HepG2 (cell line): ENCODE measurements around the gene SMAD7. TPM values are rescaled to one million over a fixed set of nuclear protein-coding genes. Genes with fewer than 3 reads are reported as not detected.

ENCODE experiments used
- ATAC-seq: fragments of 200-7000 bp; cut with Tn5 transposase; 3 replicates; pipeline ENCODE4 v1.9.1; 2020; ENCODE audit warnings: mild to moderate bottlenecking, moderate library complexity
- BruUV-seq: library from RNA; stranded (reverse); fragments of 400-500 nt; replicated peaks from 2 replicates; lab custom pipeline; 2021; lab: Mats Ljungman, UMichigan
- CTCF ChIA-PET: fragments of 300-600 bp; formaldehyde crosslinking; extraction: SDS; loops from one replicate; lab custom pipeline; 2021; ENCODE audit warnings: low total read pairs, inconsistent platforms, low intra/inter-chr PET ratio; lab: Yijun Ruan, JAX
- POLR2A ChIA-PET: fragments of 350-600 bp; sonication (Branson Sonifier 250); formaldehyde crosslinking; loops from one replicate; lab custom pipeline; 2020; ENCODE audit warnings: antibody characterized with exemption, inconsistent platforms; lab: Yijun Ruan, JAX
- DNase-seq: peaks from one replicate; pipeline ENCODE4 v3.0.0-alpha.2; 2015; ENCODE audit warnings: low spot score
- FAIRE-seq: peaks from 3 replicates; lab custom pipeline; 2011; peaks lifted over from hg19 to GRCh38; lab: Jason Lieb, UNC
- H2AFZ ChIP-seq: one replicate; pipeline ENCODE4 v1.6.1; 2011; ENCODE audit warnings: low read length, inconsistent platforms
- H3K27ac ChIP-seq: fragments of 300-600 bp; 3 replicates; pipeline ENCODE4 v1.8.0; 2011; ENCODE audit warnings: mixed run types, mild to moderate bottlenecking, mixed read lengths, low read length, inconsistent platforms; ENCODE audit not compliant: insufficient read depth; ENCODE audit errors: extremely low read length
- H3K27me3 ChIP-seq, 2 experiments: fragments of 200-600 bp in 1 of 2; 2 replicates in 1 of 2; 3 replicates in 1 of 2; pipeline versions ENCODE4 v1.6.0 to v1.8.0; 2011; ENCODE audit warnings: low read length in 2 of 2, mild to moderate bottlenecking in 2 of 2, moderate library complexity in 2 of 2, inconsistent platforms in 1 of 2; ENCODE audit not compliant: insufficient read depth in 2 of 2, control insufficient read depth in 1 of 2
- H3K36me3 ChIP-seq, 2 experiments: fragments of 200-600 bp in 1 of 2; replicated peaks in 1 of 2; 2 replicates in 1 of 2; 3 replicates in 1 of 2; pipeline versions ENCODE4 v1.5.1 to v1.8.0; 2011; ENCODE audit warnings: low read length in 2 of 2, inconsistent platforms in 1 of 2; ENCODE audit not compliant: insufficient read depth in 2 of 2, control insufficient read depth in 1 of 2
- H3K4me1 ChIP-seq: 2 replicates; pipeline ENCODE4 v1.5.1; 2012; ENCODE audit warnings: low read length, inconsistent platforms; ENCODE audit not compliant: insufficient read depth
- H3K4me2 ChIP-seq: 2 replicates; pipeline ENCODE4 v1.6.0; 2011; ENCODE audit warnings: low read depth, low read length, inconsistent platforms
- H3K4me3 ChIP-seq, 3 experiments: fragments of 200-600 bp in 1 of 3; sonication (generic), shearing (Covaris generic) in 1 of 3; replicated peaks in 1 of 3; 2 replicates each; pipeline ENCODE4 v1.5.1; 2011 to 2016; ENCODE audit warnings: low read length in 3 of 3, inconsistent platforms in 2 of 3, low read depth in 2 of 3, mild to moderate bottlenecking in 2 of 3, control low read depth in 1 of 3, mixed read lengths in 1 of 3; ENCODE audit not compliant: insufficient read depth in 1 of 3
- H3K79me2 ChIP-seq: one replicate; pipeline ENCODE4 v1.6.1; 2011; ENCODE audit warnings: low read length, inconsistent platforms; ENCODE audit not compliant: insufficient read depth
- H3K9ac ChIP-seq: 2 replicates; pipeline ENCODE4 v1.6.0; 2011; ENCODE audit warnings: mild to moderate bottlenecking, low read depth, low read length, inconsistent platforms; ENCODE audit not compliant: insufficient read depth
- H3K9me3 ChIP-seq: 2 replicates; pipeline ENCODE4 v1.5.1; 2012; ENCODE audit warnings: mild to moderate bottlenecking, low read length
- H4K20me1 ChIP-seq: 2 replicates; pipeline ENCODE4 v1.6.0; 2011; ENCODE audit warnings: inconsistent platforms, mild to moderate bottlenecking, low read length, moderate library complexity; ENCODE audit not compliant: insufficient read depth
- IRX3 ChIP-seq: sonication (generic); formaldehyde crosslinking; IDR thresholded peaks from 2 replicates; pipeline ENCODE4 v1.8.1; 2023; ENCODE audit warnings: mild to moderate bottlenecking, low read depth, missing genetic modification reagents, borderline replicate concordance
- STAG1 ChIP-seq: sonication (generic); formaldehyde crosslinking; IDR thresholded peaks from 2 replicates; pipeline ENCODE4 v1.4.0; 2020; ENCODE audit warnings: missing genetic modification reagents
- XBP1 ChIP-seq: sonication (generic); formaldehyde crosslinking; IDR thresholded peaks from 2 replicates; pipeline ENCODE4 v1.5.0; 2020; ENCODE audit warnings: missing genetic modification reagents
- ZFP36L1 ChIP-seq: sonication (generic); formaldehyde crosslinking; IDR thresholded peaks from 2 replicates; pipeline ENCODE4 v1.8.0; 2022; ENCODE audit warnings: mild to moderate bottlenecking, missing genetic modification reagents, moderate library complexity
- WGBS: methylation state at CpG from one replicate; pipeline ENCODE4 v1.1.6; 2017; ENCODE audit warnings: low lambda C conversion rate; 5-methylcytosine and 5-hydroxymethylcytosine counted together
- in situ Hi-C: cut with HindIII; loops from 2 replicates; pipeline ENCODE4 v1.10.0; 2017; ENCODE audit warnings: low pct_unique_long_range_greater_than_20kb; ENCODE audit not compliant: extremely low pct_ligation_motif_present
- intact Hi-C: fragments of 100-400 bp; cut with micrococcal nuclease; formaldehyde crosslinking; loops from one replicate; pipeline ENCODE4 v1.10.0; 2022; ENCODE audit not compliant: unreplicated experiment
- polyA plus RNA-seq, 8 experiments: library from polyadenylated mRNA; depleted of rRNA in 3 of 8; stranded (reverse) in 7 of 8; unstranded in 1 of 8; fragments of >200 nt; fragmentation: Illumina TruSeq in 4 of 8; extraction: Trizol in 4 of 8; gene quantifications; 2 replicates each; pipeline versions ENCODE4 v1.2.1 to v1.2.3, GENCODE V29; 2011 to 2016; ENCODE audit warnings: low read depth in 4 of 8, missing spikeins in 1 of 8, mixed read lengths in 1 of 8; ENCODE audit not compliant: insufficient read depth in 1 of 8
- total RNA-seq, 5 experiments: library from RNA; depleted of rRNA; stranded (reverse); fragments of >200 nt; fragmentation: Illumina TruSeq; extraction: Trizol; gene quantifications; 2 replicates each; pipeline ENCODE4 v1.2.3, GENCODE V29; 2016; ENCODE audit warnings: low read depth in 1 of 5
- TF ChIP-seq, protein P1 (sequence below): sonication (generic); formaldehyde crosslinking; IDR thresholded peaks from 2 replicates; pipeline ENCODE4 v1.5.0; 2020; ENCODE audit warnings: mild to moderate bottlenecking, missing genetic modification reagents, borderline replicate concordance
- TF ChIP-seq, protein P2 (sequence below): IDR thresholded peaks from 2 replicates; pipeline ENCODE4 v1.6.1; 2016; ENCODE audit warnings: missing compliant biosample characterization, missing genetic modification reagents, borderline replicate concordance

SMAD7 gene
- total and polyA plus RNA-seq, 2 of the 13 experiments (the other 11 are each of a cell fraction or from before 2014, with no cell fraction given), result 17.4 to 24.7 TPM

DNA sequence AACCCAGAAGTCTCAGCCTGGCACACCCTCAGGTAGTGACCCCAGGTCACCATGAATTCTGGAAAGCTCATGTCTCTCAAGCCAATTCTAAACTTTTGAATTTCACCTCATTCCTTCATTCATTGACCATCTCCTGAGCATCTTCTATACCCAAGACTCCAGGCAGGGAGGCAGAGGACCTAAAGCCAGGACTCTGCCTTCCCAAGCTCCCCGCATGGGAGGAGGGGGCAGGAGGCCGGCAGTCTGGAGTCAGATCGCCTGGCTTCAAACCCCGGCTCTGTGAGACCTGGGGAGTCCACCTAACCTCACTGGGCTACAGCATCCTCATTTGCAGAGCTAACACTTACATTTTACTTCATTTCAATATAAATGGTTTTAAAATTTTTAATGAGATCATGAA is 59.0 kb downstream of the SMAD7 start:
- 81% methylated on average over 4 of the region's 4 CpGs for WGBS
- Histone ChIP-seq H3K9me3 (no peaks in the 10 kb centered on the region), H2AFZ (no peak overlapping the region), H3K4me1 (peaks cover 94% of the 10 kb centered on the region), H3K27me3 (no peaks in the 10 kb centered on the region; a peak in 3 of 5 replicates), H3K36me3 (no peaks in the 10 kb centered on the region), H3K4me3 (no peak overlapping the region)
- no peak for ATAC-seq
- in situ Hi-C loops (loop anchor here (10.0 kb wide), 1 partner anchor 347 kb away; no protein-coding TSS in a partner anchor), intact Hi-C loops (loop anchor here (2.0 to 10.0 kb wide), 2 partner anchors 13 to 283 kb away; no protein-coding TSS in a partner anchor)
- ChIA-PET CTCF (no interaction called here), POLR2A (interaction anchor here (0.9 to 4.2 kb wide), 2 partner anchors 11 to 111 kb away, joined by 3 to 36 read pairs; no protein-coding TSS in a partner anchor)
- FAIRE-seq, result no peak
- TF ChIP-seq XBP1 (CRISPR knock-in tag) (no peak), ZFP36L1 (CRISPR knock-in tag) (no peak), STAG1 (CRISPR knock-in tag) (no peak), IRX3 (CRISPR knock-in tag) (no peak)
- TF ChIP-seq, all 625 proteins: peak for 0
- H3K27ac ChIP-seq, result no peak overlapping the region
- no peaks in the 10 kb centered on the region for H4K20me1 ChIP-seq
- no peaks in the 10 kb centered on the region for H3K79me2 ChIP-seq
- no TSS peak for BruUV-seq
- H3K4me2 ChIP-seq, result no peak overlapping the region; the same call in 1 of the 2 replicates
- H3K9ac ChIP-seq, result 0 out of 2 replicates have a peak overlapping the region, but pooled peaks have one; percentile 19
- DNase-seq, result no peak

GRCh38 chr18:48889981-48890762 is 60.6 kb downstream of the SMAD7 start:
- POLR2A ChIA-PET, result interaction anchor here (4.2 kb wide), 1 partner anchor 12 kb away, joined by 36 read pairs; no protein-coding TSS in a partner anchor
- DNase-seq, result no peak

More at GRCh38 chr18:48889981-48890762, 60.6 kb downstream of the SMAD7 start:
- H3K36me3 ChIP-seq, result no peaks in the 10 kb centered on the region
- H3K27me3 ChIP-seq, result no peaks in the 10 kb centered on the region; a peak in 2 of 5 replicates
- no peaks in the 10 kb centered on the region for H3K79me2 ChIP-seq
- no peaks in the 10 kb centered on the region for H4K20me1 ChIP-seq
- H2AFZ ChIP-seq, result no peak overlapping the region
- H3K9me3 ChIP-seq, result no peaks in the 10 kb centered on the region
- no TSS peak for BruUV-seq
- peaks cover 79% of the 10 kb centered on the region for H3K4me1 ChIP-seq
- H3K4me3 ChIP-seq, result peak overlapping the region in 1 of 3 experiments; percentile 44; a peak in 1 of 6 replicates
- in situ Hi-C loops, result loop anchor here (10.0 kb wide), 1 partner anchor 345 kb away; no protein-coding TSS in a partner anchor
- ATAC-seq, result no peak
- intact Hi-C loops, result loop anchor here (10.0 kb wide), 1 partner anchor 285 kb away; no protein-coding TSS in a partner anchor
- H3K9ac ChIP-seq, result no peak overlapping the region
- peak overlapping the region; percentile 68 for H3K4me2 ChIP-seq
- TF ChIP-seq, protein P1, sequence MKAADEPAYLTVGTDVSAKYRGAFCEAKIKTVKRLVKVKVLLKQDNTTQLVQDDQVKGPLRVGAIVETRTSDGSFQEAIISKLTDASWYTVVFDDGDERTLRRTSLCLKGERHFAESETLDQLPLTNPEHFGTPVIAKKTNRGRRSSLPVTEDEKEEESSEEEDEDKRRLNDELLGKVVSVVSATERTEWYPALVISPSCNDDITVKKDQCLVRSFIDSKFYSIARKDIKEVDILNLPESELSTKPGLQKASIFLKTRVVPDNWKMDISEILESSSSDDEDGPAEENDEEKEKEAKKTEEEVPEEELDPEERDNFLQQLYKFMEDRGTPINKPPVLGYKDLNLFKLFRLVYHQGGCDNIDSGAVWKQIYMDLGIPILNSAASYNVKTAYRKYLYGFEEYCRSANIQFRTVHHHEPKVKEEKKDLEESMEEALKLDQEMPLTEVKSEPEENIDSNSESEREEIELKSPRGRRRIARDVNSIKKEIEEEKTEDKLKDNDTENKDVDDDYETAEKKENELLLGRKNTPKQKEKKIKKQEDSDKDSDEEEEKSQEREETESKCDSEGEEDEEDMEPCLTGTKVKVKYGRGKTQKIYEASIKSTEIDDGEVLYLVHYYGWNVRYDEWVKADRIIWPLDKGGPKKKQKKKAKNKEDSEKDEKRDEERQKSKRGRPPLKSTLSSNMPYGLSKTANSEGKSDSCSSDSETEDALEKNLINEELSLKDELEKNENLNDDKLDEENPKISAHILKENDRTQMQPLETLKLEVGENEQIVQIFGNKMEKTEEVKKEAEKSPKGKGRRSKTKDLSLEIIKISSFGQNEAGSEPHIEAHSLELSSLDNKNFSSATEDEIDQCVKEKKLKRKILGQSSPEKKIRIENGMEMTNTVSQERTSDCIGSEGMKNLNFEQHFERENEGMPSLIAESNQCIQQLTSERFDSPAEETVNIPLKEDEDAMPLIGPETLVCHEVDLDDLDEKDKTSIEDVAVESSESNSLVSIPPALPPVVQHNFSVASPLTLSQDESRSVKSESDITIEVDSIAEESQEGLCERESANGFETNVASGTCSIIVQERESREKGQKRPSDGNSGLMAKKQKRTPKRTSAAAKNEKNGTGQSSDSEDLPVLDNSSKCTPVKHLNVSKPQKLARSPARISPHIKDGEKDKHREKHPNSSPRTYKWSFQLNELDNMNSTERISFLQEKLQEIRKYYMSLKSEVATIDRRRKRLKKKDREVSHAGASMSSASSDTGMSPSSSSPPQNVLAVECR (CRISPR knock-in tag), result 0 out of 2 replicates have a peak, but pooled peaks have one; percentile 4
- TF ChIP-seq, protein P2, sequence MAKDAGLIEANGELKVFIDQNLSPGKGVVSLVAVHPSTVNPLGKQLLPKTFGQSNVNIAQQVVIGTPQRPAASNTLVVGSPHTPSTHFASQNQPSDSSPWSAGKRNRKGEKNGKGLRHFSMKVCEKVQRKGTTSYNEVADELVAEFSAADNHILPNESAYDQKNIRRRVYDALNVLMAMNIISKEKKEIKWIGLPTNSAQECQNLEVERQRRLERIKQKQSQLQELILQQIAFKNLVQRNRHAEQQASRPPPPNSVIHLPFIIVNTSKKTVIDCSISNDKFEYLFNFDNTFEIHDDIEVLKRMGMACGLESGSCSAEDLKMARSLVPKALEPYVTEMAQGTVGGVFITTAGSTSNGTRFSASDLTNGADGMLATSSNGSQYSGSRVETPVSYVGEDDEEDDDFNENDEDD, result no peak
- H3K27ac ChIP-seq, result no peak overlapping the region
- CTCF ChIA-PET, result no interaction called here
- no peak for FAIRE-seq
- WGBS, result 84% methylated on average over 13 of the region's 13 CpGs
